HG02840 (cell line): ENCODE results near the gene EEF1A2.

Source experiments
- ATAC-seq: cut with Tn5 transposase; IDR thresholded peaks from one replicate; pipeline ENCODE4 v1.9.1; 2021; ENCODE audit warnings: mild to moderate bottlenecking, moderate library complexity, moderate number of reproducible peaks; ENCODE audit not compliant: unreplicated experiment, low FRiP score

The EEF1A2 gene

DNA sequence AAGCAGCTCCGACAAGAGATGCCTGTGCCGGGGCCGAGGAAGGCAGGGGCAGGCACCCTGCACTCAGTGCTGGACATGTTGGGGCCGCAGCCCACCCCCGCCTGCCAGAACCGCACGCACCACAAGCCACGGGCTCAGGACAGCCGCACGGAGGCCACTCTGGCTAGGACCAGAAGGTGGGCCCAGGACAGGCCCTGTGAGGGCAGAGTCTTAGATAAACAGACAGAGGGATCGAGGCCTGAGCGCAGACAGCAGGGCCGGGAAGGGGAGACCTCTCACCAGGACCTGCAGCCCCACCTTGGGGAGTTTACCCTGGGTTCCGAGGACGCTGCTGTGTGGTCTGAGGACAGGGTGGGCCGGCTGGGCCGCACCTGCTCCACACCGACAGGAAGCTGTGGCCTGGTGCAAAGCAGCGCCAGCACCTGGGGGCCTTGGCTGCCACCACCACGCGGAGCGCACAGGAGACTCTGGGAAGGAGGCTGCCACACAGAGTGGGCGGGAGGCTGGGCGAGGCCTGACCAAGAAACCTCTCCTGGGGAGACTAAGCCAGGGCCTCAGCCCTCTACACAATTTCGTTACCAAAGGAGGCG is 58.4 kb downstream of the EEF1A2 start:
- no peak for ATAC-seq

DNA sequence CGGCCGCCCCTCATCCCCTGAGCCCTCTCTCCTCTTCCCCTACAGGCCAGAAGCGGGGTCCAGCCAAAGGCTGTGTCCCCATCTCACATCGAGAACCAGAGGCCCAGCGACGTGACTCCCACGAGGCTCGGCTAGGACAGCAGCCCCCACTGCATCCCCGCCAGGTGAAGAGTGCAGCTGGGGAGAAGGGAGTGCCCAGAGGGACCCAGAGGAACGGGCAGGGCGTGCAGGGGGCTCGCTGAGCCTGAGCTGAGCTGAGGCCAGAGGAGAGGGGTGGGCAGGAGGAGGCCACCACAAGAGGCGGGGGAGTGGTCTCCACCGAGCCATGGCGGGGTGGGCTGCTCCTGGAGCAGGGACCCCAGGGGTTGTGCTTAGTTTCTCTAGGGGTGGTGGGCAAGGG is 59.0 kb downstream of the EEF1A2 start:
- no peak for ATAC-seq

DNA sequence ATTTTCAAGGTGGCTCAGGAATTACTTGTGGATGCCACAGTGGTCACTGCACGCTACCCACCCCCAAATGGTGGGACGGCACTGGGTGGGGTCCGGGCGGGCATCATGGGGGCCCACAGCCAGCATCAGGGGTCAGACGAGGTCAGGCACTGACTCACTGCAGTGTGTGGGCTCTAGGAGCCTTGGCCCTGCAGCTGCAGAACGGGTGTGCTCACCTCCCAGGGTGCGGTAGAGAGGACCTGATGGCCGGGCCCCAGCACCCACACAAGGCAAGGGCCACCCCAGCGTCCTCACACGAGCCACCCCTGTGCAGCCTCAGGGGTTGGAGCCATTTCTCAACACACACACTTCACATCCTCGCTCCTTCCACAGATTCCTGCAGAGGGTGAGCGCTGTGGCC is 60.8 kb downstream of the EEF1A2 start:
- ATAC-seq, result no peak
